ENCODE measurements around the gene UPF2.

DNA sequence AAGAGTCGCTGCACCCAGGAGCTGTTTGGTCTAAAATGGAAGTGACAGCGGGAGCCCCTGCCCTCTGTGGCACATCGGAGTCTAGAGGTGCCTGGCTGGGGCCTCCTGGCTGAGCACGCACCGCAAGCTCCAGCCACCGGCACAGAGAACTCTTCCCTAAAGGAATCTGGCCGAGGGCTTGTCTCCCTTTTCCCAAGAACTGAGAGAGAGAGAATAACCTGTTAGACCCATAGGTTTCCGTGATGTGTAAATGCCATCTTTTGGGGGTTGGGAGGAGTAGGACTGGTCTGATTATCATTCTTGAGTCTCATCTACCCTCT lies 172.2 kb downstream of the UPF2 start:
- TF ChIP-seq EZH2 (IDR thresholded peaks at IDR 0.05; ENCODE audit: borderline replicate concordance, low read depth, low read length, severe bottlenecking): no peak
- TF ChIP-seq, protein P1, sequence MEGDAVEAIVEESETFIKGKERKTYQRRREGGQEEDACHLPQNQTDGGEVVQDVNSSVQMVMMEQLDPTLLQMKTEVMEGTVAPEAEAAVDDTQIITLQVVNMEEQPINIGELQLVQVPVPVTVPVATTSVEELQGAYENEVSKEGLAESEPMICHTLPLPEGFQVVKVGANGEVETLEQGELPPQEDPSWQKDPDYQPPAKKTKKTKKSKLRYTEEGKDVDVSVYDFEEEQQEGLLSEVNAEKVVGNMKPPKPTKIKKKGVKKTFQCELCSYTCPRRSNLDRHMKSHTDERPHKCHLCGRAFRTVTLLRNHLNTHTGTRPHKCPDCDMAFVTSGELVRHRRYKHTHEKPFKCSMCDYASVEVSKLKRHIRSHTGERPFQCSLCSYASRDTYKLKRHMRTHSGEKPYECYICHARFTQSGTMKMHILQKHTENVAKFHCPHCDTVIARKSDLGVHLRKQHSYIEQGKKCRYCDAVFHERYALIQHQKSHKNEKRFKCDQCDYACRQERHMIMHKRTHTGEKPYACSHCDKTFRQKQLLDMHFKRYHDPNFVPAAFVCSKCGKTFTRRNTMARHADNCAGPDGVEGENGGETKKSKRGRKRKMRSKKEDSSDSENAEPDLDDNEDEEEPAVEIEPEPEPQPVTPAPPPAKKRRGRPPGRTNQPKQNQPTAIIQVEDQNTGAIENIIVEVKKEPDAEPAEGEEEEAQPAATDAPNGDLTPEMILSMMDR (IDR thresholded peaks at IDR 0.05; ENCODE audit: borderline replicate concordance, extremely low read depth, low read length, poor library complexity, severe bottlenecking): no peak

Data from DND-41 (cell line).